Ascending aorta (tissue), 2 donors: ENCODE data around the gene TRAPPC6A. TPM values are rescaled to one million over a fixed set of nuclear protein-coding genes. Genes with fewer than 3 reads are reported as not detected.

Experiments
- DNase-seq, 2 donors: peaks; one replicate each; pipeline ENCODE4 v3.0.0-alpha.2; 2019; ENCODE audit warnings: low spot score in 2 of 2
- H3K27ac ChIP-seq, 2 donors: fragments of 200-600 bp; sonication (generic); one replicate each; pipeline ENCODE4 v1.5.1; 2016 to 2017; ENCODE audit warnings: mild to moderate bottlenecking in 1 of 2
- H3K27me3 ChIP-seq: fragments of 200-600 bp; sonication (generic); one replicate; pipeline ENCODE4 v1.5.1; 2017
- H3K36me3 ChIP-seq, 2 donors: fragments of 200-600 bp; sonication (generic); one replicate each; pipeline ENCODE4 v1.5.1; 2016
- H3K4me1 ChIP-seq, 2 donors: fragments of 200-600 bp; sonication (generic); one replicate each; pipeline ENCODE4 v1.5.1; 2016 to 2017; ENCODE audit warnings: mild to moderate bottlenecking in 1 of 2
- H3K4me3 ChIP-seq, 2 donors: fragments of 200-600 bp; sonication (generic); one replicate each; pipeline ENCODE4 v1.5.1; 2016 to 2017; ENCODE audit warnings: mild to moderate bottlenecking in 1 of 2
- H3K9me3 ChIP-seq, 2 donors: fragments of 200-600 bp; sonication (generic); one replicate each; pipeline ENCODE4 v1.5.1; 2016
- intact Hi-C: fragments of 100-400 bp; cut with DNase I; formaldehyde crosslinking; loops from one replicate; pipeline ENCODE4 v1.15.1; 2023
- total RNA-seq: library from RNA; depleted of rRNA; stranded (reverse); fragments of >200 nt; gene quantifications from one replicate; pipeline ENCODE4 v1.1.0, GENCODE V29; 2016
- TF ChIP-seq, protein P1 (sequence below), 3 experiments: fragments of 200-600 bp in 2 of 3; fragments of 450-650 bp in 1 of 3; sonication (generic) in 2 of 3; IDR thresholded peaks; one replicate each; pipeline ENCODE4 v1.5.1; 2016 to 2019; ENCODE audit warnings: antibody characterized with exemption in 3 of 3, mild to moderate bottlenecking in 1 of 3, moderate library complexity in 1 of 3

Gene TRAPPC6A, protein sequence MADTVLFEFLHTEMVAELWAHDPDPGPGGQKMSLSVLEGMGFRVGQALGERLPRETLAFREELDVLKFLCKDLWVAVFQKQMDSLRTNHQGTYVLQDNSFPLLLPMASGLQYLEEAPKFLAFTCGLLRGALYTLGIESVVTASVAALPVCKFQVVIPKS
- total RNA-seq: 18.3 TPM

DNA sequence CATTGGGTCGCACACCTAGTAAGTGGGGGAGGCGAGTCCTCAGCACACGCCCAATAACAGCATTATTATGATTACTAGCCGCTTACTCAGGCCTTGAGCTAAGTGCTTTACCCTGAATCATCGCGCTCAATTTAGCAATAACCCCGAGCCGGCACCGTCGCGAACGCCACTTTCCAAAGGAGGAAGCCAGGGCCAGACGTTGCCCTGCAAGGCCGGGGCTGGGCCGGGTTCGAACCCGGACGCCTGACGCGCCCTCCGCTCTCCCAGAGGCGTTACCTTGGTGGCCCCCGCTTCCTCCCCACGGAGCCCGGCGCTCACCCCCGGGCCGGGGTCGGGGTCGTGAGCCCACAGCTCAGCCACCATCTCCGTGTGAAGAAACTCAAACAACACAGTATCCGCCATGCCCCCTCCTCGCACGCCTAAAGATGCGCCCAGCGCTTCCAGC lies at the start of gene TRAPPC6A:
Gene TRAPPC6A, minus strand, starts transcription at position 421 of the 445 bp plus-strand sequence. Its CDS starts 19 bp downstream, at position 402.
- intact Hi-C loops: loop anchor here (1.0 to 5.0 kb wide), 7 partner anchors 73 to 331 kb away; partner anchors contain the start of genes CLPTM1, ERCC2, MARK4 and NECTIN2
- Histone ChIP-seq H3K27me3 (no peaks in the 10 kb centered on the region), H3K9me3 (no peaks in the 10 kb centered on the region), H3K36me3 (peaks cover 3 to 16% of the 10 kb centered on the region in 2 donors), H3K4me3 (peak within 1 kb of the TSS; percentile 84 to 91), H3K4me1 (peaks cover 3 to 24% of the 10 kb centered on the region in 2 donors), H3K27ac (peak within 1 kb of the TSS; percentile 96 to 99)
- no peak for DNase-seq
- TF ChIP-seq, protein P1, sequence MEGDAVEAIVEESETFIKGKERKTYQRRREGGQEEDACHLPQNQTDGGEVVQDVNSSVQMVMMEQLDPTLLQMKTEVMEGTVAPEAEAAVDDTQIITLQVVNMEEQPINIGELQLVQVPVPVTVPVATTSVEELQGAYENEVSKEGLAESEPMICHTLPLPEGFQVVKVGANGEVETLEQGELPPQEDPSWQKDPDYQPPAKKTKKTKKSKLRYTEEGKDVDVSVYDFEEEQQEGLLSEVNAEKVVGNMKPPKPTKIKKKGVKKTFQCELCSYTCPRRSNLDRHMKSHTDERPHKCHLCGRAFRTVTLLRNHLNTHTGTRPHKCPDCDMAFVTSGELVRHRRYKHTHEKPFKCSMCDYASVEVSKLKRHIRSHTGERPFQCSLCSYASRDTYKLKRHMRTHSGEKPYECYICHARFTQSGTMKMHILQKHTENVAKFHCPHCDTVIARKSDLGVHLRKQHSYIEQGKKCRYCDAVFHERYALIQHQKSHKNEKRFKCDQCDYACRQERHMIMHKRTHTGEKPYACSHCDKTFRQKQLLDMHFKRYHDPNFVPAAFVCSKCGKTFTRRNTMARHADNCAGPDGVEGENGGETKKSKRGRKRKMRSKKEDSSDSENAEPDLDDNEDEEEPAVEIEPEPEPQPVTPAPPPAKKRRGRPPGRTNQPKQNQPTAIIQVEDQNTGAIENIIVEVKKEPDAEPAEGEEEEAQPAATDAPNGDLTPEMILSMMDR (IDR thresholded peaks at IDR 0.05): no peak

DNA sequence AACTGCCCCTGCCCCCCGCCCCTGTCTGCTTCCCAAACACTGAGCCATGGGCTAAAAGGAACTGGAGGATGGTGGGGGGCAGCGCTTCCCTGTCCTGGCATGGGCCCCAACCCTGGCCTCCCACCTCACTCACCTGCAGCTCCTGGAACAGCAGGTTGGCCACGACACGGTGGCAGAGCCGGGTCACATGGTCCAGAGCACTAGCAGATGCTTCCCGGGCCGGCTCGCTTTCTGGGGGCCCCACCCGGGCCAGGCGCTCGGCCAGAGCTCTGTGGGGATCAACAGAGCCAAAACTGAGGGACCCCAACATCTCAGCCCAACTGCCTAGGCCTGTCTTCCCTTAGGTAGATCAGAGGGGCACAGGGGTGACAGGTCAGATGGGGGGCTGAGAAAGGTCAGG lies 46.6 kb upstream of the TRAPPC6A start:
- H3K27me3 ChIP-seq: no peaks in the 10 kb centered on the region
- no peaks in the 10 kb centered on the region for H3K4me1 ChIP-seq
- no peaks in the 10 kb centered on the region for H3K9me3 ChIP-seq
- intact Hi-C loops: no loop called here
- TF ChIP-seq, protein P1 (IDR thresholded peaks at IDR 0.05): no peak
- H3K27ac ChIP-seq: no peak overlapping the region
- H3K36me3 ChIP-seq: no peaks in the 10 kb centered on the region
- no peak for DNase-seq
- H3K4me3 ChIP-seq: no peak overlapping the region

DNA sequence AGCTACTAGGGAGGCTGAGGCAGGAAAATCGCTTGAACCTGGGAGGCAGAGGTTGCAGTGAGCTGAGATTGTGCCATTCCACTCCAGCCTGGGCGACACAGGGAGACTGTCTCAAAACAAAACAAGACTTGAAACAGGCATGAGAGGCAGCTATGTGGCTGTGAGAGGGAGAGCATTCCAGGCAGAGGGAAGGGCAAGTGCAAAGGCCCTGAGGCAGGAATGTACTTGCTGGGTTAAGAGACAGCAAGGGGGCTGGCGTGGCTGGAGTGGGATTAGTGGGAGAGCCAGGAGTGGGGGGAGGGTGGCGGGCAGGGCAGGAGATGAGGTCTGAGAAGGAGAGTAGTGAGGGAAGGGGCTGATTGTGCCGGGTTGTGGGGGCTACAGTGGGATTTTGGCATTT lies 45.8 kb upstream of the TRAPPC6A start:
- DNase-seq: no peak
- H3K27ac ChIP-seq: no peak overlapping the region
- no peaks in the 10 kb centered on the region for H3K9me3 ChIP-seq
- TF ChIP-seq, protein P1 (IDR thresholded peaks at IDR 0.05): no peak
- H3K4me1 ChIP-seq: no peaks in the 10 kb centered on the region
- intact Hi-C loops: no loop called here
- no peaks in the 10 kb centered on the region for H3K36me3 ChIP-seq
- no peak overlapping the region for H3K4me3 ChIP-seq
- no peaks in the 10 kb centered on the region for H3K27me3 ChIP-seq

DNA sequence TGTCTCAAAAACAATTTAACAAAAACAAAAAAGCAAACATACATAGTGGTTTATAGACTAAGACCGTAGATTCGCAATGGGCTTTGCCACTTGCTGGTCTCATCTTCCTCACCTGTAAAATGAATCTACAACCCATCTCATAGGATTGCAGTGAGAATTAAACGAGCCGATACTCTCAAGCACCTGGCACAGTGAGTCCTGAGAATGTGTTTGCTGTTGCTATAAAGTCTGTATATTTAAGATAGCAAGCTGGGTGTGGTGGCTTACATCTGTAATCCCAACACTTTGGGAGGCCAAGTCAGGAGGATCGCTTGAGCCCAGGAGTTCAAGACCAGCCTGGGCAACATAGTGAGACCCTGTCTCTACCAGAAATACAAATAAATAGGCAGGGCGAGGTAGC lies 44.7 kb upstream of the TRAPPC6A start:
- TF ChIP-seq, protein P1 (IDR thresholded peaks at IDR 0.05): no peak
- no peak for DNase-seq
- peaks cover 4% of the 10 kb centered on the region for H3K27me3 ChIP-seq
- H3K27ac ChIP-seq: no peak overlapping the region
- no peaks in the 10 kb centered on the region for H3K4me1 ChIP-seq
- H3K9me3 ChIP-seq: no peaks in the 10 kb centered on the region
- no peak overlapping the region for H3K4me3 ChIP-seq
- intact Hi-C loops: no loop called here
- no peaks in the 10 kb centered on the region for H3K36me3 ChIP-seq

GRCh38 chr19:45218911-45219743 lies 41.1 kb upstream of the TRAPPC6A start:
- Histone ChIP-seq H3K9me3 (no peaks in the 10 kb centered on the region), H3K4me1 (no peaks in the 10 kb centered on the region), H3K36me3 (no peaks in the 10 kb centered on the region), H3K27me3 (peaks cover 7% of the 10 kb centered on the region), H3K27ac (no peak overlapping the region), H3K4me3 (no peak overlapping the region)
- DNase-seq: no peak
- intact Hi-C loops: no loop called here
- TF ChIP-seq, protein P1 (IDR thresholded peaks at IDR 0.05): no peak
